ENCODE data around the gene C1orf87.

C1orf87 gene

GRCh38 chr1:60035921-60036320 lies 37.6 kb downstream of the C1orf87 start:
- no peak overlapping the region for H3K27ac ChIP-seq (replicated peaks)
- no peak for TF ChIP-seq GABPA (IDR thresholded peaks at IDR 0.05; ENCODE audit: low read depth)
- TF ChIP-seq POLR2AphosphoS5 (IDR thresholded peaks at IDR 0.05; ENCODE audit: low read depth) = no peak
- no peak for TF ChIP-seq CTCF (IDR thresholded peaks at IDR 0.05; ENCODE audit: insufficient read depth, low read length)
- TF ChIP-seq SPI1 (IDR thresholded peaks at IDR 0.05; ENCODE audit: borderline replicate concordance, low read depth) = no peak
- no peak for TF ChIP-seq REST (IDR thresholded peaks at IDR 0.05; ENCODE audit: insufficient replicate concordance, low read depth)
- no peaks in the 10 kb centered on the region for H3K27me3 ChIP-seq (ENCODE audit: insufficient read depth, poor library complexity, severe bottlenecking)
- DNase-seq (ENCODE audit: low read depth in 1 of 2, low spot score in 1 of 2) = no peak
- H3K4me3 ChIP-seq (replicated peaks; ENCODE audit: insufficient read depth, low read length) = no peak overlapping the region

GRCh38 chr1:60034999-60035398 lies 38.6 kb downstream of the C1orf87 start:
- no peak for TF ChIP-seq GABPA (IDR thresholded peaks at IDR 0.05; ENCODE audit: low read depth)
- TF ChIP-seq CTCF (IDR thresholded peaks at IDR 0.05; ENCODE audit: insufficient read depth, low read length) = no peak
- no peak for TF ChIP-seq SPI1 (IDR thresholded peaks at IDR 0.05; ENCODE audit: borderline replicate concordance, low read depth)
- TF ChIP-seq REST (IDR thresholded peaks at IDR 0.05; ENCODE audit: insufficient replicate concordance, low read depth) = no peak
- TF ChIP-seq POLR2AphosphoS5 (IDR thresholded peaks at IDR 0.05; ENCODE audit: low read depth) = no peak
- H3K27ac ChIP-seq (replicated peaks) = no peak overlapping the region
- no peak for DNase-seq (ENCODE audit: low read depth in 1 of 2, low spot score in 1 of 2)

GRCh38 chr1:60033066-60033465 lies 40.5 kb downstream of the C1orf87 start:
- DNase-seq (ENCODE audit: low read depth in 1 of 2, low spot score in 1 of 2) = no peak
- no peak overlapping the region for H3K27ac ChIP-seq (replicated peaks)
- H3K4me3 ChIP-seq (replicated peaks; ENCODE audit: insufficient read depth, low read length) = no peak overlapping the region
- TF ChIP-seq GABPA (IDR thresholded peaks at IDR 0.05; ENCODE audit: low read depth) (no peak), CTCF (IDR thresholded peaks at IDR 0.05; ENCODE audit: insufficient read depth, low read length) (no peak), SPI1 (IDR thresholded peaks at IDR 0.05; ENCODE audit: borderline replicate concordance, low read depth) (no peak), POLR2AphosphoS5 (IDR thresholded peaks at IDR 0.05; ENCODE audit: low read depth) (no peak), REST (IDR thresholded peaks at IDR 0.05; ENCODE audit: insufficient replicate concordance, low read depth) (no peak)
- no peaks in the 10 kb centered on the region for H3K27me3 ChIP-seq (ENCODE audit: insufficient read depth, poor library complexity, severe bottlenecking)

More at GRCh38 chr1:60034999-60035398, 38.6 kb downstream of the C1orf87 start:
- Histone ChIP-seq H3K27me3 (ENCODE audit: insufficient read depth, poor library complexity, severe bottlenecking) (no peaks in the 10 kb centered on the region), H3K4me3 (replicated peaks; ENCODE audit: insufficient read depth, low read length) (no peak overlapping the region)

Data from HL-60 (cell line).